WTC11 (cell line): ENCODE data around the gene FLOT2. TPM values are rescaled to one million over a fixed set of nuclear protein-coding genes. Genes with fewer than 3 reads are reported as not detected.
A peak's percentile ranks its signal among the peaks of the same experiment; 100 is the strongest.

Source experiments
- ATAC-seq: fragments of 200-7000 bp; cut with Tn5 transposase; 2 replicates; pipeline ENCODE4 v1.10.0; 2021; ENCODE audit warnings: mild to moderate bottlenecking, moderate library complexity
- CTCF ChIA-PET: fragments of 300-600 bp; sonication (Branson Sonifier 250); formaldehyde crosslinking; loops from one replicate; lab custom pipeline; 2021; ENCODE audit warnings: antibody characterized with exemption; lab: Charles Lee
- POLR2A ChIA-PET: fragments of 350-600 bp; sonication (Branson Sonifier 250); formaldehyde crosslinking; loops from one replicate; lab custom pipeline; 2021; ENCODE audit warnings: antibody characterized with exemption; lab: Charles Lee
- DNase-seq: peaks from one replicate; pipeline ENCODE4 v3.0.0; 2021; ENCODE audit warnings: low spot score
- H3K27ac Mint-ChIP-seq: 2 replicates; pipeline ENCODE4 v1.8.0; 2021; ENCODE audit warnings: mixed read lengths
- H3K27me3 Mint-ChIP-seq: 2 replicates; pipeline ENCODE4 v1.8.0; 2021; ENCODE audit warnings: low read depth, mild to moderate bottlenecking, moderate library complexity, mixed read lengths
- H3K36me3 Mint-ChIP-seq: 2 replicates; pipeline ENCODE4 v1.8.0; 2021; ENCODE audit warnings: mixed read lengths
- H3K4me1 Mint-ChIP-seq: 2 replicates; pipeline ENCODE4 v1.8.0; 2022; ENCODE audit warnings: mixed read lengths
- H3K4me3 Mint-ChIP-seq: 2 replicates; pipeline ENCODE4 v1.8.0; 2021; ENCODE audit warnings: mild to moderate bottlenecking, moderate library complexity, mixed read lengths
- H3K9me3 Mint-ChIP-seq: 2 replicates; pipeline ENCODE4 v1.8.0; 2021; ENCODE audit warnings: mixed read lengths
- AFF4 ChIP-seq: sonication (generic); formaldehyde crosslinking; IDR thresholded peaks from 2 replicates; pipeline ENCODE4 v1.8.1; 2023; ENCODE audit warnings: mild to moderate bottlenecking, missing genetic modification reagents, borderline replicate concordance
- ATF1 ChIP-seq: sonication (generic); formaldehyde crosslinking; IDR thresholded peaks from 2 replicates; pipeline ENCODE4 v1.8.1; 2023; ENCODE audit warnings: mild to moderate bottlenecking, moderate library complexity, missing genetic modification reagents
- CREB1 ChIP-seq: sonication (generic); formaldehyde crosslinking; IDR thresholded peaks from 2 replicates; pipeline ENCODE4 v1.8.0; 2023; ENCODE audit warnings: mild to moderate bottlenecking, missing genetic modification reagents
- E2F5 ChIP-seq: sonication (generic); formaldehyde crosslinking; IDR thresholded peaks from 2 replicates; pipeline ENCODE4 v1.8.1; 2022; ENCODE audit warnings: mild to moderate bottlenecking, moderate library complexity, missing genetic modification reagents
- ELF4 ChIP-seq: sonication (generic); formaldehyde crosslinking; IDR thresholded peaks from 2 replicates; pipeline ENCODE4 v1.8.1; 2022; ENCODE audit warnings: low read depth, mild to moderate bottlenecking, moderate library complexity, missing genetic modification reagents
- ERG ChIP-seq: fragments of 250-450 bp; sonication (Bioruptor Pico); IDR thresholded peaks from 2 replicates; pipeline ENCODE4 v1.8.0; 2021; ENCODE audit warnings: mild to moderate bottlenecking
- IRF1 ChIP-seq: sonication (generic); formaldehyde crosslinking; IDR thresholded peaks from 2 replicates; pipeline ENCODE4 v1.8.0; 2023; ENCODE audit warnings: missing genetic modification reagents
- JUN ChIP-seq: sonication (generic); formaldehyde crosslinking; IDR thresholded peaks from 2 replicates; pipeline ENCODE4 v1.8.0; 2023; ENCODE audit warnings: mild to moderate bottlenecking, missing genetic modification reagents
- KAT7 ChIP-seq: sonication (generic); formaldehyde crosslinking; IDR thresholded peaks from 2 replicates; pipeline ENCODE4 v1.8.1; 2023; ENCODE audit warnings: missing genetic modification reagents, mild to moderate bottlenecking, borderline replicate concordance
- NFE2L1 ChIP-seq: sonication (generic); formaldehyde crosslinking; IDR thresholded peaks from 2 replicates; pipeline ENCODE4 v1.8.1; 2023; ENCODE audit warnings: missing genetic modification reagents
- NFYB ChIP-seq: sonication (generic); formaldehyde crosslinking; conservative IDR thresholded peaks from 2 replicates; pipeline ENCODE4 v1.8.0; 2022; ENCODE audit warnings: low read depth, missing genetic modification reagents
- NR1H2 ChIP-seq: sonication (generic); formaldehyde crosslinking; IDR thresholded peaks from 2 replicates; pipeline ENCODE4 v1.9.0; 2021; ENCODE audit warnings: mild to moderate bottlenecking, moderate library complexity, missing genetic modification reagents
- NR3C1 ChIP-seq: sonication (generic); formaldehyde crosslinking; conservative IDR thresholded peaks from 2 replicates; pipeline ENCODE4 v1.8.1; 2023; ENCODE audit warnings: low read depth, mild to moderate bottlenecking, missing genetic modification reagents
- PRRX2 ChIP-seq: fragments of 250-450 bp; sonication (Bioruptor Pico); IDR thresholded peaks from 2 replicates; pipeline ENCODE4 v1.8.0; 2021; ENCODE audit warnings: mild to moderate bottlenecking
- RELA ChIP-seq: sonication (generic); formaldehyde crosslinking; IDR thresholded peaks from 2 replicates; pipeline ENCODE4 v1.8.1; 2022; ENCODE audit warnings: missing genetic modification reagents, mild to moderate bottlenecking, borderline replicate concordance
- SOX15 ChIP-seq: fragments of 250-450 bp; sonication (Bioruptor Pico); IDR thresholded peaks from 2 replicates; pipeline ENCODE4 v1.9.0; 2021; ENCODE audit warnings: mild to moderate bottlenecking
- SP1 ChIP-seq: sonication (generic); formaldehyde crosslinking; conservative IDR thresholded peaks from 2 replicates; pipeline ENCODE4 v1.8.1; 2022; ENCODE audit warnings: missing genetic modification reagents
- TEAD4 ChIP-seq: sonication (generic); formaldehyde crosslinking; IDR thresholded peaks from 2 replicates; pipeline ENCODE4 v1.8.0; 2022; ENCODE audit warnings: mild to moderate bottlenecking, missing genetic modification reagents
- USF1 ChIP-seq: sonication (generic); formaldehyde crosslinking; IDR thresholded peaks from 2 replicates; pipeline ENCODE4 v1.8.0; 2022; ENCODE audit warnings: mild to moderate bottlenecking, missing genetic modification reagents
- ZBTB43 ChIP-seq: sonication (generic); formaldehyde crosslinking; IDR thresholded peaks from 2 replicates; pipeline ENCODE4 v1.8.1; 2023; ENCODE audit warnings: mild to moderate bottlenecking, missing genetic modification reagents
- ZMAT4 ChIP-seq: fragments of 250-450 bp; sonication (Bioruptor Pico); IDR thresholded peaks from 2 replicates; pipeline ENCODE4 v1.9.0; 2021; ENCODE audit warnings: mild to moderate bottlenecking
- ZNF281 ChIP-seq: sonication (generic); formaldehyde crosslinking; IDR thresholded peaks from 2 replicates; pipeline ENCODE4 v1.8.0; 2023; ENCODE audit warnings: mild to moderate bottlenecking, missing genetic modification reagents
- total RNA-seq: library from RNA; stranded (reverse); gene quantifications from 3 replicates; pipeline ENCODE4 v1.2.3, GENCODE V29; 2021

Gene FLOT2
- total RNA-seq, 1 experiment from 2014 or later: 139 TPM

GRCh38 chr17:28901866-28902818, 4.6 kb upstream of the FLOT2 start (continued):
- TF ChIP-seq IRF1 (CRISPR knock-in tag) (no peak), PRRX2 (CRISPR knock-in tag) (no peak), SP1 (CRISPR knock-in tag) (no peak), JUN (peak; percentile 33; the same call in 1 of the 2 replicates)
- TF ChIP-seq, all 79 proteins: peak for 5

- ATAC-seq: no peak
- ChIA-PET CTCF (interaction anchor here (0.6 to 9.0 kb wide), 11 partner anchors 9 to 223 kb away, joined by 3 to 103 read pairs (median 4); partner anchors contain the start of genes NEK8 and TLCD1), POLR2A (interaction anchor here (2.2 kb wide), 1 partner anchor 174 kb away, joined by 8 read pairs; the partner anchor contains the start of gene TLCD1)
- Mint-ChIP-seq H3K27ac (no peak overlapping the region; the same call in 1 of the 2 replicates), H3K4me3 (peak overlapping the region; percentile 85), H3K4me1 (peaks cover 42% of the 10 kb centered on the region), H3K9me3 (no peaks in the 10 kb centered on the region), H3K27me3 (no peaks in the 10 kb centered on the region), H3K36me3 (peaks cover 13% of the 10 kb centered on the region)
- TF ChIP-seq RELA (CRISPR knock-in tag): no peak
- TF ChIP-seq NR1H2 (CRISPR knock-in tag): no peak
- no peak for TF ChIP-seq NFYB
- no peak for TF ChIP-seq NR3C1 (CRISPR knock-in tag)
- no peak for TF ChIP-seq NFE2L1 (CRISPR knock-in tag)
- TF ChIP-seq ZNF281 (CRISPR knock-in tag): no peak
- TF ChIP-seq USF1 (CRISPR knock-in tag): no peak
- no peak for TF ChIP-seq AFF4 (CRISPR knock-in tag)
- TF ChIP-seq ATF1 (CRISPR knock-in tag): no peak
- TF ChIP-seq SOX15 (CRISPR knock-in tag): no peak
- TF ChIP-seq ZBTB43 (CRISPR knock-in tag): no peak
- TF ChIP-seq E2F5 (CRISPR knock-in tag): no peak
- TF ChIP-seq ELF4 (CRISPR knock-in tag): no peak
- TF ChIP-seq TEAD4 (CRISPR knock-in tag): no peak
- TF ChIP-seq CREB1: no peak
- TF ChIP-seq SP1 (CRISPR knock-in tag): no peak
- no peak for TF ChIP-seq ERG
- TF ChIP-seq KAT7 (CRISPR knock-in tag): no peak
- no peak for TF ChIP-seq ZMAT4 (CRISPR knock-in tag)
- no peak for DNase-seq
Observed at GRCh38 chr17:28900986-28901726, 3.6 kb upstream of the FLOT2 start.
